OCI-LY7 (cell line): ENCODE data around the gene RPRML. TPM values are rescaled to one million over a fixed set of nuclear protein-coding genes. Genes with fewer than 3 reads are reported as not detected.

Experiments used
- BruUV-seq: library from RNA; stranded (reverse); fragments of 400-500 nt; replicated peaks from 2 replicates; lab custom pipeline; 2021; lab: Mats Ljungman, UMichigan
- CTCF ChIA-PET: fragments of 300-600 bp; sonication (Branson Sonifier 250); formaldehyde crosslinking; loops from one replicate; lab custom pipeline; 2022; ENCODE audit warnings: antibody characterized with exemption; ENCODE audit not compliant: unreplicated experiment; lab: Charles Lee
- POLR2A ChIA-PET: fragments of 300-600 bp; sonication (Branson Sonifier 250); formaldehyde crosslinking; loops from one replicate; lab custom pipeline; 2022; ENCODE audit warnings: antibody characterized with exemption; lab: Charles Lee
- DNase-seq: peaks from one replicate; pipeline ENCODE4 v3.0.0-alpha.2; 2015; ENCODE audit warnings: low spot score
- H2AFZ ChIP-seq: fragments of 200-600 bp; sonication (generic), shearing (Covaris generic); 2 replicates; pipeline ENCODE4 v1.6.1; 2014; ENCODE audit warnings: mild to moderate bottlenecking, antibody characterized with exemption, low read length, moderate library complexity
- H3K27ac ChIP-seq: fragments of 200-600 bp; sonication (generic); 2 replicates; pipeline ENCODE4 v1.5.1; 2014; ENCODE audit warnings: mixed run types, low read depth, mild to moderate bottlenecking, moderate library complexity, low read length, inconsistent platforms; ENCODE audit not compliant: poor library complexity, severe bottlenecking
- H3K36me3 ChIP-seq: fragments of 200-600 bp; sonication (generic); 2 replicates; pipeline ENCODE4 v1.6.1; 2014; ENCODE audit warnings: mild to moderate bottlenecking, antibody characterized with exemption, low read length, moderate library complexity, mixed read lengths; ENCODE audit not compliant: insufficient read depth
- H3K4me1 ChIP-seq: fragments of 200-600 bp; sonication (generic); 2 replicates; pipeline ENCODE4 v1.5.1; 2014; ENCODE audit warnings: mild to moderate bottlenecking, low read length; ENCODE audit not compliant: insufficient read depth, poor library complexity, severe bottlenecking
- H3K4me2 ChIP-seq: fragments of 200-600 bp; sonication (generic); 2 replicates; pipeline ENCODE4 v1.6.1; 2014; ENCODE audit warnings: mild to moderate bottlenecking, low read length
- H3K4me3 ChIP-seq: fragments of 200-600 bp; sonication (generic); 2 replicates; pipeline ENCODE4 v1.5.1; 2014; ENCODE audit warnings: mild to moderate bottlenecking, low read depth, low read length; ENCODE audit not compliant: poor library complexity, severe bottlenecking
- H3K79me2 ChIP-seq: fragments of 200-600 bp; sonication (generic); 2 replicates; pipeline ENCODE4 v1.6.1; 2016; ENCODE audit warnings: low read depth, mild to moderate bottlenecking, low read length, moderate library complexity, mixed read lengths; ENCODE audit not compliant: insufficient read depth
- H3K9me2 ChIP-seq: fragments of 200-600 bp; sonication (generic); 2 replicates; pipeline ENCODE4 v1.6.1; 2016; ENCODE audit warnings: mild to moderate bottlenecking, low read length, mixed read lengths; ENCODE audit not compliant: insufficient read depth
- H3K9me3 ChIP-seq: fragments of 200-600 bp; sonication (generic); 2 replicates; pipeline ENCODE4 v1.6.1; 2014; ENCODE audit warnings: mild to moderate bottlenecking, mixed run types, low read length, mixed read lengths
- H4K20me1 ChIP-seq: fragments of 200-600 bp; sonication (generic); 2 replicates; pipeline ENCODE4 v1.6.1; 2014; ENCODE audit warnings: mild to moderate bottlenecking, antibody characterized with exemption, low read length, moderate library complexity, mixed read lengths; ENCODE audit not compliant: insufficient read depth
- EZH2phosphoT487 ChIP-seq: fragments of 200-600 bp; sonication (generic); IDR thresholded peaks from 2 replicates; pipeline ENCODE4 v1.6.1; 2018; ENCODE audit warnings: low read depth, borderline replicate concordance, mild to moderate bottlenecking, mixed run types, antibody characterized with exemption, low read length, moderate library complexity, mixed read lengths
- intact Hi-C: fragments of 100-400 bp; cut with micrococcal nuclease; formaldehyde crosslinking; loops from one replicate; pipeline ENCODE4 v1.10.0; 2022; ENCODE audit not compliant: unreplicated experiment
- microRNA-seq: library from miRNA; unstranded; fragments of <30 nt; microRNA quantifications from one replicate; pipeline ENCODE4 v1.2.0, GENCODE V29; 2022; ENCODE audit warnings: borderline replicate concordance
- small RNA-seq: library from RNA; depleted of rRNA; stranded (forward); fragments of <200 nt; gene quantifications from one replicate; pipeline ENCODE3, GENCODE V24; 2014
- total RNA-seq, 2 experiments: library from RNA; depleted of rRNA in 1 of 2; stranded (reverse); fragments of >200 nt in 1 of 2; shearing (Covaris generic) in 1 of 2; gene quantifications; 2 replicates each; pipeline ENCODE4 v1.2.3, GENCODE V29; 2014 to 2022
- TF ChIP-seq, protein P1 (sequence below): fragments of 200-600 bp; sonication (generic); conservative IDR thresholded peaks from 2 replicates; pipeline ENCODE4 v1.5.1; 2014; ENCODE audit warnings: mild to moderate bottlenecking, antibody characterized with exemption, low read length, moderate library complexity, mixed read lengths

The RPRML gene
- total RNA-seq, 2 experiments from 2014 or later: 1.2 to 8.8 TPM

DNA sequence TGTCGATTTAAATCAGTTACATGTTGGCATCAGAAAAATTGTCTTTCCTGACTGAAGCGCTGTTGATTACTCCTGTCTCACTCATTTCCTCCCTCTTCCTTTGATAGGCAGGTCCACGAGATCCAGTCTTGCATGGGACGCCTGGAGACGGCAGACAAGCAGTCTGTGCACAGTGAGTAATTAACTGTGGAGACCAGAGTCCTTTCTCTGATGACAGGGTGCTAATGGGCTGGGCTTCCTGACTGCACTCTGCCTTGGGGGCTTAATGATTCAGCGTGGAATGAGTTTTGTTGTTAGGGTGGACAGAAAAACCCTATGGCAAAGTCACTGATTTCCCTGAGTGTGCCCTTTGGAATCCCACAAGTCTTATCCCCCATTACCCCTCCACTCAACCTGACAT lies 49.6 kb downstream of the RPRML start:
- no TSS peak for BruUV-seq
- Histone ChIP-seq H3K36me3 (peaks cover 57% of the 10 kb centered on the region), H4K20me1 (peaks cover 4% of the 10 kb centered on the region), H3K4me1 (peaks cover 5% of the 10 kb centered on the region), H2AFZ (no peak overlapping the region), H3K9me3 (no peaks in the 10 kb centered on the region), H3K4me2 (no peak overlapping the region), H3K9me2 (no peaks in the 10 kb centered on the region), H3K27ac (no peak overlapping the region), H3K4me3 (no peak overlapping the region), H3K79me2 (peaks cover 39% of the 10 kb centered on the region)
- CTCF ChIA-PET: no interaction called here
- POLR2A ChIA-PET: no interaction called here
- no peak for TF ChIP-seq EZH2phosphoT487
- TF ChIP-seq, protein P1, sequence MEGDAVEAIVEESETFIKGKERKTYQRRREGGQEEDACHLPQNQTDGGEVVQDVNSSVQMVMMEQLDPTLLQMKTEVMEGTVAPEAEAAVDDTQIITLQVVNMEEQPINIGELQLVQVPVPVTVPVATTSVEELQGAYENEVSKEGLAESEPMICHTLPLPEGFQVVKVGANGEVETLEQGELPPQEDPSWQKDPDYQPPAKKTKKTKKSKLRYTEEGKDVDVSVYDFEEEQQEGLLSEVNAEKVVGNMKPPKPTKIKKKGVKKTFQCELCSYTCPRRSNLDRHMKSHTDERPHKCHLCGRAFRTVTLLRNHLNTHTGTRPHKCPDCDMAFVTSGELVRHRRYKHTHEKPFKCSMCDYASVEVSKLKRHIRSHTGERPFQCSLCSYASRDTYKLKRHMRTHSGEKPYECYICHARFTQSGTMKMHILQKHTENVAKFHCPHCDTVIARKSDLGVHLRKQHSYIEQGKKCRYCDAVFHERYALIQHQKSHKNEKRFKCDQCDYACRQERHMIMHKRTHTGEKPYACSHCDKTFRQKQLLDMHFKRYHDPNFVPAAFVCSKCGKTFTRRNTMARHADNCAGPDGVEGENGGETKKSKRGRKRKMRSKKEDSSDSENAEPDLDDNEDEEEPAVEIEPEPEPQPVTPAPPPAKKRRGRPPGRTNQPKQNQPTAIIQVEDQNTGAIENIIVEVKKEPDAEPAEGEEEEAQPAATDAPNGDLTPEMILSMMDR: no peak
- no peak for DNase-seq
- intact Hi-C loops: no loop called here

DNA sequence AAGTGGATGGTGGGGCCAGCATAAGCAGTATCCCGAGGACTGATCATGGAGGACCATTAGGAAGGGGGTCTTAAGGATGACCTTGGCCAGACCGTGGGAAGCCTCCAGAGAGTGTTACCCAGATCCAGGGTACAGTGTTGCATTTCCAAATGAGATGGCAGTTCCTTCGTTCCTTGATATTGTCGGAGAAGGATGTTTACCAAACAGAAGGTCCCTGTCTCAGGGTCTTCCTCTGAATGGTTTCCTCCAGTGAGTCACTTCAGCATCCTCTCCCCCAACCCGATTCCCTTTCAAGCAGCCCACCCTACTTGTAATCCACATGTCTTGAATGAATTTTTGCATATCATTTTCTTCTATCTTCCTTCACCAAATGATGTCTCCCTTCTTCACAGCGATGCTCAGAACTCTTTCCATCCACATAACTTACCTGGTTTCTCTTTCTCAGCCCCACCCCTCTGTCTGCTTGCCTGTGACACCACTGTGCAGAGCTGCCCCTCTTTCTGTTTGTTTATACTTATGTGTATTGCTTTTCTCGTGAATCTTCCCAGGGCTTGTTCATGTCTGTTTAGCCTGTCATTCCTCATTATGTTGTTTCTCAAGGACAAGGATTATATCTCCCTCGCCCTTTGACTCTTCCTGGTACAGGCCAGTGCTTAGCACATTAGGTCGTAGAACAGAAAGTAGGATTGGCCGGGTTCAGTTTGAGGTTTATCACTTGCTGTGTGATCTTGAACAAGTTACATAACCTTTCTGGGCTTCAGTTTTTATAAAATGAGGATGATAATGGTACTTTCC lies 50.4 kb downstream of the RPRML start:
- Histone ChIP-seq H3K27ac (no peak overlapping the region), H3K4me3 (no peak overlapping the region), H3K36me3 (peaks cover 50% of the 10 kb centered on the region), H3K79me2 (peaks cover 46% of the 10 kb centered on the region), H2AFZ (no peak overlapping the region), H3K4me1 (peaks cover 12% of the 10 kb centered on the region), H3K9me3 (no peaks in the 10 kb centered on the region), H3K4me2 (no peak overlapping the region), H3K9me2 (no peaks in the 10 kb centered on the region), H4K20me1 (peaks cover 4% of the 10 kb centered on the region)
- TF ChIP-seq, protein P1: no peak
- no peak for TF ChIP-seq EZH2phosphoT487
- no TSS peak for BruUV-seq
- intact Hi-C loops: no loop called here
- DNase-seq: no peak
- POLR2A ChIA-PET: no interaction called here
- CTCF ChIA-PET: no interaction called here

Small RNAs within 50 kb of the gene (microRNA-seq; reads per million reads assigned to microRNA genes)
- gene MIR5089: not detected

Small RNAs within 50 kb of the gene (small RNA-seq; reads per million reads assigned to genes)
- not detected for gene MIR5089

Other genes with a start within 250 kb of the RPRML start
- gene WNT3, start 160.6 kb downstream of the RPRML start, total RNA-seq (2014; rRNA removed; shearing (Covaris generic)): 4.9 and 5.6 TPM in 2 replicates
- gene WNT3, start 160.6 kb downstream of the RPRML start, total RNA-seq (2022): 5.1 and 5.5 TPM in 2 replicates
- gene WNT9B, start 127.7 kb downstream of the RPRML start, total RNA-seq (2014; rRNA removed; shearing (Covaris generic)): not detected in 2 replicates
- gene WNT9B, start 127.7 kb downstream of the RPRML start, total RNA-seq (2022): not detected in 2 replicates
- gene GOSR2, start 56.1 kb downstream of the RPRML start, total RNA-seq (2014; rRNA removed; shearing (Covaris generic)): 40.9 and 46.5 TPM in 2 replicates
- gene GOSR2, start 56.1 kb downstream of the RPRML start, total RNA-seq (2022): 61.6 and 62.8 TPM in 2 replicates
- 74.3 and 83.4 TPM in 2 replicates for gene CDC27, start 210.0 kb upstream of the RPRML start, total RNA-seq (2014; rRNA removed; shearing (Covaris generic))
- gene CDC27, start 210.0 kb upstream of the RPRML start, total RNA-seq (2022): 164 TPM in 2 replicates
- 0.39 and 2.1 TPM in 2 replicates for gene MYL4, start 230.1 kb upstream of the RPRML start, total RNA-seq (2014; rRNA removed; shearing (Covaris generic))
- gene MYL4, start 230.1 kb upstream of the RPRML start, total RNA-seq (2022): 0.67 and 1.3 TPM in 2 replicates